Activated CD8-positive, alpha-beta T cell treated with anti-CD3 and anti-CD28 coated beads for 36 hours (primary cell): ENCODE results near the gene NEK3. TPM values are rescaled to one million over a fixed set of nuclear protein-coding genes. Genes with fewer than 3 reads are reported as not detected.
"Not testable (repeated sequence)": the region's sequence is repeated elsewhere in the genome, so short reads cannot be mapped to it uniquely, and the experiment has no call there.

Experiments
- ATAC-seq: fragments of 200-7000 bp; cut with Tn5 transposase; one replicate; pipeline ENCODE4 v1.10.0; 2021; ENCODE audit warnings: mild to moderate bottlenecking, moderate library complexity
- CTCF ChIA-PET: fragments of 350-600 bp; sonication (Branson Sonifier 250); formaldehyde crosslinking; loops from one replicate; lab custom pipeline; 2021; ENCODE audit warnings: antibody characterized with exemption; lab: Charles Lee
- POLR2A ChIA-PET: fragments of 350-600 bp; sonication (Branson Sonifier 250); formaldehyde crosslinking; loops from one replicate; lab custom pipeline; 2021; ENCODE audit warnings: antibody characterized with exemption; lab: Charles Lee
- DNase-seq: peaks from one replicate; pipeline ENCODE4 v3.0.0-alpha.2; 2020
- H3K27ac Mint-ChIP-seq: one replicate; pipeline ENCODE4 v1.8.0; 2021; ENCODE audit warnings: mild to moderate bottlenecking, mixed read lengths
- H3K27me3 Mint-ChIP-seq: one replicate; pipeline ENCODE4 v1.8.0; 2021; ENCODE audit warnings: mixed read lengths
- H3K36me3 Mint-ChIP-seq: one replicate; pipeline ENCODE4 v1.8.0; 2021; ENCODE audit warnings: low read depth, mixed read lengths
- H3K4me1 Mint-ChIP-seq: one replicate; pipeline ENCODE4 v1.8.0; 2021; ENCODE audit warnings: low read depth, mixed read lengths
- H3K4me3 Mint-ChIP-seq: one replicate; pipeline ENCODE4 v1.8.0; 2021; ENCODE audit warnings: mild to moderate bottlenecking, moderate library complexity, mixed read lengths
- H3K9me3 Mint-ChIP-seq: one replicate; pipeline ENCODE4 v1.8.0; 2021; ENCODE audit warnings: mixed read lengths
- intact Hi-C: fragments of 100-400 bp; cut with micrococcal nuclease; formaldehyde crosslinking; loops from one replicate; pipeline ENCODE4 v1.10.0; 2022
- total RNA-seq, 2 experiments: library from RNA; stranded (reverse); gene quantifications; one replicate each; pipeline ENCODE4 v1.2.3, GENCODE V29; 2021
- TF ChIP-seq, protein P1 (sequence below): fragments of 200-600 bp; IDR thresholded peaks from one replicate; pipeline ENCODE4 v1.8.0; 2022; ENCODE audit warnings: antibody characterized with exemption, mild to moderate bottlenecking

NEK3 gene
- total RNA-seq, 2 experiments from 2014 or later, result 1.5 to 1.9 TPM

DNA sequence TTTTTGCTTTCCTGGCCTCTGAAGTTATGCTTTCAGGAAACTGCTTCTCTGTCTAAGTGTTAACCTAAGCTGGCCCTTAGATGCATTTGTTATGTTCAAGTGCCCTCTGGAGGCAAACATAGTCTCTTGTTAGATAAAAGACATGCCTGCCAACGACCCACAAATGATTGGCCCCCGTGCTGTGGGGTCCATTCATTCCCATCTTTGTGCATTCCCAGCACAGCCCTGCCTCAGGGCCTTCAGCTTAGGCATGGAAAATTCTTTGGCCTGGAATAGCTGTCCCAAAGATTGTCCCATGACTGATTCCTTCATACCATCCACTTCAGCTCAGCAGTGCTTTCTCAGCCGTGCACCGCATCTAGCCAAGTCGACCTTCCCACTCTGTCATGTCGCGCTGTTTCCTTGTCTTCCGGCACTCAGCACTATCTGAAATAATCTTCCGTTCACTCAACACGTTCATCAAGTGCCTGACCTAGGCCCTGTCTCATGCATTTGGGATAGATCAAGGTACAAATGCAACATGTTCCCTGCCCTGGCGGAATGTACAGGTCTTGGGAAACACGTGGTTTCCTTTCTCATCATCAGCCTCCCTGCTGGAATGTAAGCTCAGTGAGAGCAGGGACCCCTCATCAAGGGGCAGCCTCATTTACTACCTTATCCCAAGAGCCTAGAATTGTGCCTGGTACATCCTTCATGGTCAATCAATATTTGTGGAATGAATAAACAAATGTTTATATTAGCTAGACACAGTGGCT, 42.2 kb upstream of the NEK3 start:
- H3K36me3 Mint-ChIP-seq, H3K4me1 Mint-ChIP-seq, intact Hi-C loops, H3K9me3 Mint-ChIP-seq, H3K27ac Mint-ChIP-seq, H3K27me3 Mint-ChIP-seq, H3K4me3 Mint-ChIP-seq, POLR2A ChIA-PET: not testable (repeated sequence)
- TF ChIP-seq, protein P1, sequence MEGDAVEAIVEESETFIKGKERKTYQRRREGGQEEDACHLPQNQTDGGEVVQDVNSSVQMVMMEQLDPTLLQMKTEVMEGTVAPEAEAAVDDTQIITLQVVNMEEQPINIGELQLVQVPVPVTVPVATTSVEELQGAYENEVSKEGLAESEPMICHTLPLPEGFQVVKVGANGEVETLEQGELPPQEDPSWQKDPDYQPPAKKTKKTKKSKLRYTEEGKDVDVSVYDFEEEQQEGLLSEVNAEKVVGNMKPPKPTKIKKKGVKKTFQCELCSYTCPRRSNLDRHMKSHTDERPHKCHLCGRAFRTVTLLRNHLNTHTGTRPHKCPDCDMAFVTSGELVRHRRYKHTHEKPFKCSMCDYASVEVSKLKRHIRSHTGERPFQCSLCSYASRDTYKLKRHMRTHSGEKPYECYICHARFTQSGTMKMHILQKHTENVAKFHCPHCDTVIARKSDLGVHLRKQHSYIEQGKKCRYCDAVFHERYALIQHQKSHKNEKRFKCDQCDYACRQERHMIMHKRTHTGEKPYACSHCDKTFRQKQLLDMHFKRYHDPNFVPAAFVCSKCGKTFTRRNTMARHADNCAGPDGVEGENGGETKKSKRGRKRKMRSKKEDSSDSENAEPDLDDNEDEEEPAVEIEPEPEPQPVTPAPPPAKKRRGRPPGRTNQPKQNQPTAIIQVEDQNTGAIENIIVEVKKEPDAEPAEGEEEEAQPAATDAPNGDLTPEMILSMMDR, result peak; percentile 13
- CTCF ChIA-PET, result interaction anchor here (1.1 to 1.7 kb wide), 2 partner anchors 288 to 386 kb away, joined by 3 read pairs; no protein-coding TSS in a partner anchor
- DNase-seq, result peak; percentile 15
- peak; percentile 75 for ATAC-seq

DNA sequence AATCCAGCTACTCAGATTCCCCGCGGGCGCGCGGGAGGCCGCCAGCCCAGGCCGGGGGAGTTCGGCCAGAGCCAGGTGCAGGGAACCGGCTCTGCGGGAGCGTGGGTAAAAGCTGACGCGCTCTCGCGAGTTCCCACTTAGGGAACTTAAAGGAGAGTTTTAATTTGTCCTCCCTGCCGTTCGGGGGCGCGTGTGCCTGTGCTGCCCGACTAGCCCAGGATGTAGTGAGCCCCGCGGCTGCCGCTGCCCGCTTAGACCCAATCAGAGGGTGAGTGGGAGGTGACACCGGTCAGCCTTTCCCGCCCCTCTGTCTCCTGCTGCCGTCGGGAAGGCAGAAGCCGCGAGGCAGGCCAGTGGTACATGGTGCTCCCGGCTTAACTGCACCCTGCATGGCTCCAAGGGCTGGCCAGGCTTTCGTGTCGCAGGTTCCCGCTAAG, 36.0 kb upstream of the NEK3 start:
- H3K4me1 Mint-ChIP-seq, result peaks cover 21% of the 10 kb centered on the region
- TF ChIP-seq, protein P1, result no peak
- intact Hi-C loops, result no loop called here
- ATAC-seq, result peak; percentile 61
- no peaks in the 10 kb centered on the region for H3K27me3 Mint-ChIP-seq
- POLR2A ChIA-PET, result interaction anchor here (1.0 kb wide), 1 partner anchor 456 kb away, joined by 3 read pairs; no protein-coding TSS in a partner anchor
- CTCF ChIA-PET, result interaction anchor here (0.7 to 2.7 kb wide), 4 partner anchors 34 to 255 kb away, joined by 3 to 11 read pairs (median 4); partner anchors contain the start of gene VPS36
- H3K9me3 Mint-ChIP-seq, result no peaks in the 10 kb centered on the region
- H3K4me3 Mint-ChIP-seq, result peak overlapping the region; percentile 90
- H3K27ac Mint-ChIP-seq, result peak overlapping the region; percentile 98
- H3K36me3 Mint-ChIP-seq, result no peaks in the 10 kb centered on the region
- DNase-seq, result peak; percentile 74

DNA sequence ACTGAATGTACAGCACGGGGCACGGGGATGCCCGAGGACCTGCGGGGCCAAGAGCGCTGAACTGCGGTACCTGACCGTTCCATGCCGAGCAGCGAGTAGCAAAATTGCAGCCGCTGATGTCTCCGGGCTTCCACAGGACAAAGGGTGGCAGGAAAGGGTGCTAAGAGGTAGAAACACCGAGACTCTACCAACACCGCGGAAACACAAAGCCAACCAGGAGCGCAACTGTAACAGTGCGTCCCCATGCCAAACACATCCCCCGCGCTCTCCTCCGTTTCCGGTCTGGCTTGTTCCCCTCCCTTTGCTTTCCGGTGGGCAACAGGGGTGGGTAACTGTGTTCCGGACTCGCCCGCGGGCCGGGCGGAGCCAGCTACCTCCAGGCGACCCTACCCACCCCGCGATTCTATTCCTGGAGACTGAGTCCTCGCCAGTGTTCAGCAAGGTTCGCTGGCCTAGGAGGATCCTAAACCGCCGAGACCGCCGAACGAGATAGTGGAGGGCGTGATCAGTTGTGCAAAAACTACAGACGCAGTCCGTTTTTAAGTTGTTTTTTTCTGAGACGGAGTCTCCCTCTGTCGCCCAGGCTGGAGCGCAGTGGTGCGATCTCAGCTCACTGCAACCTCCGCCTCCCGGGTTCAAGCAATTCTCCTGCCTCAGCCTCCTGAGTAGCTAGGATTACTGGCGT, 34.9 kb upstream of the NEK3 start:
- intact Hi-C loops, result no loop called here
- Mint-ChIP-seq H3K4me3 (peak overlapping the region; percentile 90), H3K9me3 (no peaks in the 10 kb centered on the region), H3K4me1 (peaks cover 29% of the 10 kb centered on the region), H3K27me3 (no peaks in the 10 kb centered on the region), H3K27ac (peak overlapping the region; percentile 98), H3K36me3 (peaks cover 2% of the 10 kb centered on the region)
- TF ChIP-seq, protein P1, result no peak
- peak; percentile 89 for ATAC-seq
- POLR2A ChIA-PET, result interaction anchor here (0.6 to 1.5 kb wide), 6 partner anchors 46 to 459 kb away, joined by 3 to 5 read pairs (median 3); partner anchors contain the start of gene VPS36
- DNase-seq, result peak; percentile 88
- CTCF ChIA-PET, result interaction anchor here (1.5 to 2.7 kb wide), 3 partner anchors 33 to 256 kb away, joined by 4 to 11 read pairs (median 4); partner anchors contain the start of gene VPS36

DNA sequence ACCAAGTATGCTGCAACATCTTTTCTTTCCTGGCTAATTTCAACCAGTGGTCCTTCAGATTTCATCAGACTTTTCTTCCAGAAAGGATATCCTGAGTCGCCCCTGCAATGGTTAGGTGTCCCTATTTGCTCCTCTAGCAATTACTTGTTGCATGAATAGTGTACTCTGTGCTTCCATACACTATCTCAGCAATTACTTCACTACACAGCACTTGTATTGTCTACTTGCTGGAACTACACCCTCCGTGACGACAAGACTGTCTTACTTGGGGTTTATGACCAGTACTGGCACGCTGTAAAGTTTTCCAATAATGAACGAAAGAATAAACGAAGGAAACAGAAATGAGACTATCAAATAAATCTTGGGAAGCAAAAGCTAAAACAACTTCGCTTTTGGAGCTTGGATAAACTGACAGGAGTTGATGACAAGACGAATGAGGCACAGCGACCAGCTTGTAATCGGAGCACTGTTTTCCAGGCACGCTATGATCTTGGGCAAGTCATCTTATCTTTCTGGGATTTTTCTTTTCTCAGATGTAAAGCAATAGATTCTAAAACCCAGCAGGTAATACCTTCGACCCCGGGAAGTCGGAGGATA, 34.3 kb upstream of the NEK3 start:
- intact Hi-C loops, ATAC-seq, H3K9me3 Mint-ChIP-seq, H3K36me3 Mint-ChIP-seq, H3K27me3 Mint-ChIP-seq: not testable (repeated sequence)
- CTCF ChIA-PET, result interaction anchor here (1.5 to 2.7 kb wide), 2 partner anchors 36 to 256 kb away, joined by 4 to 11 read pairs; partner anchors contain the start of gene VPS36
- Mint-ChIP-seq H3K27ac (peak overlapping the region; percentile 98), H3K4me3 (peak overlapping the region; percentile 90), H3K4me1 (peaks cover 29% of the 10 kb centered on the region)
- POLR2A ChIA-PET, result interaction anchor here (1.1 to 1.5 kb wide), 3 partner anchors 20 to 375 kb away, joined by 4 to 5 read pairs (median 4); partner anchors contain the start of gene VPS36
- peak; percentile 23 for DNase-seq

DNA sequence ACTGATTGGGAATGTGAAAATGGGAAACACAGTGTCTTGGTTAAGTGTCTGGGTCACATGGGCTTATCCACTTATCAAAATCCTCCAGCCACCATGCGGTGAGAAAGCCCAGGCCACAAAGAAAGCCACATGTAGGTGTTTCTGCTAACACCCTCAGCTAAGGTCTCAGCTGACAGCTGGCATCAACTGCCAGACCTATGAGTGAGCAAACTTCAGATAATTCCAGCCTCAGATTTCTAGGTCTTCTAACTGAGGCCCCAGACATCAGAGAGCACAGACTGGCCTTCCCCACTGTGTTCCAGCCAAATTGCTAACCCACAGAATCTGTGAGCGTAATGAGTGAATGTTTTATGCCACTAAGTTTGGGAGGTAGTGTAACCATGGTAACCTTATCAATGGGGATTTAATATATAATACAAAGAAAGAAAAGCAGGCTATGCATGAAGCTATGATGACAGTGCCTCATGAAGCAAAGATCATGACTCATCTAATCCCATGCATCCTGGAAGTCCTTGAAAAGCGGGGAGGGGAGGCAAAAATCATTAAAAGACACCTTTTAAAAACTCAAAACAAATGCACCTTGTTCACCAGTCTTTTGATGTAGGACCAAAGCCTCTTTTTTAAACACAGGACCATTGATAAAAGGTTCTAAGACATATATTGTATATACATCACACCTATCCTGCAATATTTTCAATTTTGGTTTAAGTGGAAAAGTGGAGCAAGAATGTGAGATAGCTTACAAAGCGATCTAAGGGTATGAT, 28.2 kb upstream of the NEK3 start:
- H3K9me3 Mint-ChIP-seq, POLR2A ChIA-PET, H3K4me3 Mint-ChIP-seq, H3K27me3 Mint-ChIP-seq, intact Hi-C loops: not testable (repeated sequence)
- peak; percentile 70 for ATAC-seq
- peak; percentile 51 for DNase-seq
- peak overlapping the region; percentile 45 for H3K27ac Mint-ChIP-seq
- peaks cover 33% of the 10 kb centered on the region for H3K4me1 Mint-ChIP-seq
- H3K36me3 Mint-ChIP-seq, result peaks cover 13% of the 10 kb centered on the region
- CTCF ChIA-PET, result interaction anchor here (0.6 kb wide), 1 partner anchor 323 kb away, joined by 3 read pairs; no protein-coding TSS in a partner anchor
